Thyroid gland (tissue), 4 donors: ENCODE measurements around the gene DNAH17.

Experiments
- POLR2A ChIP-seq, 2 donors: fragments of 450-650 bp; IDR thresholded peaks; one replicate each; pipeline ENCODE4 v1.6.1; 2017; ENCODE audit warnings: antibody characterized with exemption in 2 of 2, mild to moderate bottlenecking in 2 of 2, moderate library complexity in 1 of 2
- TF ChIP-seq, protein P1 (sequence below), 6 experiments: fragments of 200-600 bp in 3 of 6; fragments of 450-650 bp in 3 of 6; sonication (generic) in 3 of 6; IDR thresholded peaks; one replicate each; pipeline ENCODE4 v1.5.1; 2016 to 2019; ENCODE audit warnings: antibody characterized with exemption in 6 of 6, mild to moderate bottlenecking in 2 of 6, inconsistent platforms in 1 of 6, moderate library complexity in 1 of 6

DNA sequence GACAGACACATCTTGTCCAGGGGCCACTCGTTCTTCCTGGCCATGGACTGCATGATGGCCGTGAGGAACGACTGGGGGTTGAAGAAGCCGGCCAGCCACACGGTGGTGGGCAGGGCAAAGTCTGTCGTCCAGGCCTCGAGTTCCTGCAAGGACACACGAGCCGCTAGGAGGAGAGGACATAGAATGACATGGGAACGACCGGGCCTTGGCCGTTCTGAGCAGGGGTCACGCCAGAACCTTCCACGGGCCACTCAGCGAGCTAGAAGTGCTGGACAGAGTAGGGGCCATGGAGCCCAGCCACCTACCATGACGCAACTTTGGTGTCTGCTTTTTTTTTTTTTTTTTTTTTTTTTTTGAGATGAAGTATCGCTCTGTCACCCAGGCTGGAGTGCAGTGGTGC, 151.8 kb downstream of the DNAH17 start:
- TF ChIP-seq, protein P1, sequence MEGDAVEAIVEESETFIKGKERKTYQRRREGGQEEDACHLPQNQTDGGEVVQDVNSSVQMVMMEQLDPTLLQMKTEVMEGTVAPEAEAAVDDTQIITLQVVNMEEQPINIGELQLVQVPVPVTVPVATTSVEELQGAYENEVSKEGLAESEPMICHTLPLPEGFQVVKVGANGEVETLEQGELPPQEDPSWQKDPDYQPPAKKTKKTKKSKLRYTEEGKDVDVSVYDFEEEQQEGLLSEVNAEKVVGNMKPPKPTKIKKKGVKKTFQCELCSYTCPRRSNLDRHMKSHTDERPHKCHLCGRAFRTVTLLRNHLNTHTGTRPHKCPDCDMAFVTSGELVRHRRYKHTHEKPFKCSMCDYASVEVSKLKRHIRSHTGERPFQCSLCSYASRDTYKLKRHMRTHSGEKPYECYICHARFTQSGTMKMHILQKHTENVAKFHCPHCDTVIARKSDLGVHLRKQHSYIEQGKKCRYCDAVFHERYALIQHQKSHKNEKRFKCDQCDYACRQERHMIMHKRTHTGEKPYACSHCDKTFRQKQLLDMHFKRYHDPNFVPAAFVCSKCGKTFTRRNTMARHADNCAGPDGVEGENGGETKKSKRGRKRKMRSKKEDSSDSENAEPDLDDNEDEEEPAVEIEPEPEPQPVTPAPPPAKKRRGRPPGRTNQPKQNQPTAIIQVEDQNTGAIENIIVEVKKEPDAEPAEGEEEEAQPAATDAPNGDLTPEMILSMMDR (IDR thresholded peaks at IDR 0.05), result no peak
- TF ChIP-seq POLR2A (IDR thresholded peaks at IDR 0.05), result no peak
